ENCODE measurements around the gene AQP7. TPM values are rescaled to one million over a fixed set of nuclear protein-coding genes. Genes with fewer than 3 reads are reported as not detected.

The AQP7 gene
- total and polyA plus RNA-seq, 4 donors, result 0.74 to 3.9 (median 1.5) TPM

- 70 to 85% methylated on average over 11 of the region's 11 CpGs for WGBS, 2 donors
- Histone ChIP-seq H3K9ac (ENCODE audit: insufficient read depth in 1 of 2, low read length in 2 of 2) (peak overlapping the region in 1 of 2 donors; percentile 26), H3K27me3 (ENCODE audit: control insufficient read depth in 3 of 3, insufficient read depth in 3 of 3, low read length in 2 of 3) (peaks cover 0 to 5% (median 0%) of the 10 kb centered on the region in 3 donors), H3K36me3 (ENCODE audit: control insufficient read depth in 4 of 4, insufficient read depth in 4 of 4, low read length in 4 of 4) (peaks cover 0 to 21% (median 0%) of the 10 kb centered on the region in 4 donors), H3K4me1 (ENCODE audit: control insufficient read depth in 5 of 5, insufficient read depth in 5 of 5, low read length in 5 of 5) (peaks cover 0 to 28% (median 4%) of the 10 kb centered on the region in 5 donors), H3K27ac (ENCODE audit: low read depth in 1 of 2, low read length in 1 of 2) (peak overlapping the region in 1 of 2 donors; percentile 85), H3K4me3 (peak overlapping the region; percentile 17), H3K9me3 (ENCODE audit: control insufficient read depth in 4 of 4, insufficient read depth in 3 of 4, low read length in 3 of 4) (no peaks in the 10 kb centered on the region)
- TF ChIP-seq CTCF (IDR thresholded peaks at IDR 0.05; ENCODE audit: control extremely low read depth, extremely low read depth), result no peak
- ATAC-seq (ENCODE audit: insufficient read depth, low FRiP score) (no peak), DNase-seq (peak; percentile 27 to 73 (median 59))
These were observed 43.2 kb upstream of the AQP7 start for GRCh38 chr9:33445389-33446239.

- peaks cover 0 to 28% (median 9%) of the 10 kb centered on the region in 5 donors for H3K4me1 ChIP-seq (ENCODE audit: control insufficient read depth in 5 of 5, insufficient read depth in 5 of 5, low read length in 5 of 5)
- 73% methylated on average over 10 of the region's 10 CpGs for WGBS, 2 donors
These were observed 41.2 kb upstream of the AQP7 start for GRCh38 chr9:33443464-33444154.

GRCh38 chr9:33443047-33443446, 40.7 kb upstream of the AQP7 start:
- Histone ChIP-seq H3K27ac (ENCODE audit: low read depth in 1 of 2, low read length in 1 of 2) (no peak overlapping the region), H3K9ac (ENCODE audit: insufficient read depth in 1 of 2, low read length in 2 of 2) (no peak overlapping the region), H3K9me3 (ENCODE audit: control insufficient read depth in 4 of 4, insufficient read depth in 3 of 4, low read length in 3 of 4) (no peaks in the 10 kb centered on the region), H3K4me3 (no peak overlapping the region), H3K27me3 (ENCODE audit: control insufficient read depth in 3 of 3, insufficient read depth in 3 of 3, low read length in 2 of 3) (peaks cover 0 to 2% (median 0%) of the 10 kb centered on the region in 3 donors), H3K36me3 (ENCODE audit: control insufficient read depth in 4 of 4, insufficient read depth in 4 of 4, low read length in 4 of 4) (peaks cover 0 to 21% (median 0%) of the 10 kb centered on the region in 4 donors), H3K4me1 (ENCODE audit: control insufficient read depth in 5 of 5, insufficient read depth in 5 of 5, low read length in 5 of 5) (peaks cover 0 to 28% (median 9%) of the 10 kb centered on the region in 5 donors)
- ATAC-seq (ENCODE audit: insufficient read depth, low FRiP score) (no peak), DNase-seq (no peak)
- 78 to 86% methylated on average over 9 of the region's 9 CpGs for WGBS, 2 donors
- no peak for TF ChIP-seq CTCF (IDR thresholded peaks at IDR 0.05; ENCODE audit: control extremely low read depth, extremely low read depth)

More at GRCh38 chr9:33443464-33444154, 41.2 kb upstream of the AQP7 start:
- Histone ChIP-seq H3K27me3 (ENCODE audit: control insufficient read depth in 3 of 3, insufficient read depth in 3 of 3, low read length in 2 of 3) (peaks cover 0 to 5% (median 0%) of the 10 kb centered on the region in 3 donors), H3K9ac (ENCODE audit: insufficient read depth in 1 of 2, low read length in 2 of 2) (no peak overlapping the region), H3K4me3 (no peak overlapping the region), H3K27ac (ENCODE audit: low read depth in 1 of 2, low read length in 1 of 2) (no peak overlapping the region), H3K36me3 (ENCODE audit: control insufficient read depth in 4 of 4, insufficient read depth in 4 of 4, low read length in 4 of 4) (peaks cover 0 to 21% (median 0%) of the 10 kb centered on the region in 4 donors), H3K9me3 (ENCODE audit: control insufficient read depth in 4 of 4, insufficient read depth in 3 of 4, low read length in 3 of 4) (no peaks in the 10 kb centered on the region)
- ATAC-seq (ENCODE audit: insufficient read depth, low FRiP score) (no peak), DNase-seq (peak in 1 of 3 donors; percentile 25)
- TF ChIP-seq CTCF (IDR thresholded peaks at IDR 0.05; ENCODE audit: control extremely low read depth, extremely low read depth), result no peak

All from lung (tissue), 12 donors.